Endothelial cell (in vitro differentiated cells): Measurements from ENCODE around the gene TANC2. TPM values are rescaled to one million over a fixed set of nuclear protein-coding genes. Genes with fewer than 3 reads are reported as not detected.

Experiments
- DNase-seq: peaks from one replicate; pipeline ENCODE4 v3.0.0; 2021; ENCODE audit warnings: low spot score
- H3K27ac Mint-ChIP-seq: one replicate; pipeline ENCODE4 v1.8.0; 2021; ENCODE audit warnings: mixed read lengths, inconsistent platforms; ENCODE audit not compliant: unreplicated experiment
- H3K27me3 Mint-ChIP-seq: one replicate; pipeline ENCODE4 v1.8.0; 2021; ENCODE audit warnings: mild to moderate bottlenecking, moderate library complexity, mixed read lengths, inconsistent platforms; ENCODE audit not compliant: unreplicated experiment
- H3K36me3 Mint-ChIP-seq: one replicate; pipeline ENCODE4 v1.8.0; 2021; ENCODE audit warnings: mild to moderate bottlenecking, low read depth, mixed read lengths, inconsistent platforms; ENCODE audit not compliant: unreplicated experiment
- H3K4me1 Mint-ChIP-seq: one replicate; pipeline ENCODE4 v1.8.0; 2021; ENCODE audit warnings: mild to moderate bottlenecking, mixed read lengths, inconsistent platforms; ENCODE audit not compliant: unreplicated experiment
- H3K4me3 Mint-ChIP-seq: one replicate; pipeline ENCODE4 v1.8.0; 2021; ENCODE audit warnings: mild to moderate bottlenecking, mixed read lengths, inconsistent platforms; ENCODE audit not compliant: unreplicated experiment
- H3K9me3 Mint-ChIP-seq: one replicate; pipeline ENCODE4 v1.8.0; 2021; ENCODE audit warnings: mixed read lengths, inconsistent platforms; ENCODE audit not compliant: unreplicated experiment
- CTCF ChIP-seq: fragments of 200-600 bp; sonication (generic); IDR thresholded peaks from one replicate; pipeline ENCODE4 v1.5.0; 2021; ENCODE audit warnings: antibody characterized with exemption; ENCODE audit not compliant: unreplicated experiment
- long read RNA-seq: library from polyadenylated mRNA; unstranded; transcript quantifications from one replicate; pipeline ENCODE4 v2.0.0, GENCODE V29; 2020; ENCODE audit not compliant: unreplicated experiment
- total RNA-seq: library from RNA; stranded (reverse); fragmentation: NEBNext Ultra II Directional; extraction: Animal tissue kit (Norgen Biotek cat#: 25700); gene quantifications from one replicate; pipeline ENCODE4 v1.2.1, GENCODE V29; 2021; ENCODE audit not compliant: unreplicated experiment

TANC2 gene
- 86.1 TPM for total RNA-seq
- long read RNA-seq, partial matches to known transcripts = 0 of 2 reads
- long read RNA-seq, other reads (novel, unspliced or antisense) = 2 of 2 reads

GRCh38 chr17:62965686-62966425, at the start of gene TANC2:
Gene TANC2 (plus strand): TSS chr17:62966235. CDS start chr17:63009560, 43,325 bp downstream.
- peak; percentile 76 for DNase-seq
- peaks cover 3% of the 10 kb centered on the region for H3K27me3 Mint-ChIP-seq
- TF ChIP-seq CTCF = no peak
- H3K27ac Mint-ChIP-seq = peak within 1 kb of the TSS; percentile 88
- peak within 1 kb of the TSS; percentile 98 for H3K4me3 Mint-ChIP-seq
- H3K4me1 Mint-ChIP-seq = peaks cover 25% of the 10 kb centered on the region
- H3K9me3 Mint-ChIP-seq = no peaks in the 10 kb centered on the region
- no peaks in the 10 kb centered on the region for H3K36me3 Mint-ChIP-seq

DNA sequence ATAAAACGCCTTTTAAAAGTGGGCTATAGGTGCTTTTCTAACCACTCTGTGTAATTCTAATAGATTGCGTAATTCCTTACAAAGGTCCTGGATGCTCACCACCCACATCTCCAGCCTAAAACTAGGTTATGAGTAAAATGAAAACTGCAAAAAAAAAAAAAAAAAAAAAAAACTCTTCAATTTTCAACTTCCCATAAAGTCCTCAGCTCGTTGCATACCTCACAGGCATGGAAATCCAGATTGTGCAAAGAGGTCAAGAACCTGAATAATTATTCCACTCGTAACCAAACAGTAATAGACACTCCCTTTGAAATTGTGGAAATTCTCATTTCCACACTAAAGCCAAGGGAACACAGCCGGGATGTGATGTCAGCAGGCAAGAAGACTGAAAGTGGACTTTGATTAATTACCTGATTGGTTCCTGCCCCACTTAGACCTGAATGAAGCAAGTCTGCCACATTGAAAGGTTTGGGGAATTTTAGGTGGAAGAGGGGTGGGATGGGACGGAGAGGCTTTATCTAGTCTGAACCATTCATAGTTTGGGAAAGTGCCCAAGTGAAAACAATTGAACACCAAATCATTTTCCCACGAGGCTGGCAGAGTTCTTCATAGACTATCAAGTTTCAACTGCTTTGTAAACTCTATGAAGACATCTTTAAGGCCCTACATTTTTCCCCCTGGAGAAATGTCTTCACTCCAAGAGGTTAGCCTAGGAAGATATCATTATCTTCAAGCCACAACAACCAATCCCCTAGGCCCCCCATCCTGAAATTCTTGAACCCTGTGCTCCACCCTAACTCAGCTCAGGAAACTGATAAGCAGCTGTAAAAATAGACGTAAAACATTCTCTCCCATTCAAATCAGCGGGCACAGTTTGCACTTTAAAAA, 49.1 kb upstream of the TANC2 start:
- no peak for TF ChIP-seq CTCF
- Mint-ChIP-seq H3K4me1 (peaks cover 20% of the 10 kb centered on the region), H3K9me3 (no peaks in the 10 kb centered on the region), H3K36me3 (peaks cover 9% of the 10 kb centered on the region), H3K4me3 (no peak overlapping the region), H3K27me3 (peaks cover 2% of the 10 kb centered on the region), H3K27ac (peak overlapping the region; percentile 97)
- DNase-seq = no peak

DNA sequence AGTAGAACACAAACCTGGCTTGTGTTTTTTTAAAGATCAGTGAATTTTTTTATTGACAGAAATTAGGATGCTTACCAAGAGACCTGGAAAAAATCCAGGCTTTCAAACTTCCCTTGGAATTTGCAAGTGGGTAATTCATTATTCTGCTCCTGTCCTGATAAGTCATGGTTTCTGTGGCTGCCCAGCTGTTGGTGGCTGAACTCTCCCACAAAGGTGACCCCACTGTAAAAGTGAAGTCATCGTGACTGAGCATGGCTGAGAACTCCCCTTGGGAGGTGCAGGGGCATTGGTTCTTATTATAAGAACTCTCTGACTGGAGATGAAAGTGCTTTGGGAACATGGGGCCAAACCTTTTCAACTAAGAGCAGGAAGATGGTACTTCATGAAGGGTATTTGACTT, 46.6 kb upstream of the TANC2 start:
- TF ChIP-seq CTCF = no peak
- no peak overlapping the region for H3K27ac Mint-ChIP-seq

GRCh38 chr17:62920300-62920699, 45.7 kb upstream of the TANC2 start:
- H3K9me3 Mint-ChIP-seq = no peaks in the 10 kb centered on the region
- no peaks in the 10 kb centered on the region for H3K27me3 Mint-ChIP-seq
- H3K4me1 Mint-ChIP-seq = peaks cover 17% of the 10 kb centered on the region

More for the DNA sequence above, 46.6 kb upstream of the TANC2 start:
- H3K4me3 Mint-ChIP-seq = no peak overlapping the region
- peaks cover 4% of the 10 kb centered on the region for H3K36me3 Mint-ChIP-seq
- H3K27me3 Mint-ChIP-seq = peaks cover 2% of the 10 kb centered on the region
- peaks cover 20% of the 10 kb centered on the region for H3K4me1 Mint-ChIP-seq
- no peak for DNase-seq
- no peaks in the 10 kb centered on the region for H3K9me3 Mint-ChIP-seq

More at GRCh38 chr17:62920300-62920699, 45.7 kb upstream of the TANC2 start:
- DNase-seq = no peak
- Mint-ChIP-seq H3K27ac (no peak overlapping the region), H3K36me3 (no peaks in the 10 kb centered on the region), H3K4me3 (no peak overlapping the region)
- TF ChIP-seq CTCF = no peak
